ENCODE results near the gene RAB3C.

DNA sequence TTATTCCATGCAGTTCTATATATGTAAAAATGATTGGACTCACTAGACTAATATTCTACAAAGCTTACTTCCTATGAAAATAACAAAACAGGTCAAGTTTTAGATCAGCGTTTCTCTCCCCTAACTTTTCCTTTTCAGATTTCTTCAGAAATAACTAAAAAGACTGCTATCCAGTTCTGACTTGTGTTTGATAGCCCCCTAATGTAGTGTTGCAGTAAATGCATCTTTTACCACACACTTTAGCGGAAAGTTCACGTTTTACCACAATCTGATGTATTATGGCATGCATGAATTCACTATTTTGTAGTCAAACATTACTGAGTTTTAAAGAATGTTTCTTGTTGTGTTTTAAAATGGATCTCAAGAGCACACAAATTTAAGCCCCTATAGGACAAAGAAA lies 292.7 kb downstream of the RAB3C start:
- TF ChIP-seq CTCF (IDR thresholded peaks at IDR 0.05) (no peak), POLR2A (IDR thresholded peaks at IDR 0.05) (no peak)

Data from Peyer's patch (tissue), 4 donors.